B cell (primary cell): ENCODE results near the gene TLCD2. TPM values are rescaled to one million over a fixed set of nuclear protein-coding genes. Genes with fewer than 3 reads are reported as not detected.

ENCODE experiments used
- ATAC-seq: fragments of 200-7000 bp; cut with Tn5 transposase; one replicate; pipeline ENCODE4 v1.10.0; 2021; ENCODE audit warnings: low read depth, mild to moderate bottlenecking, moderate number of reproducible peaks, moderate library complexity
- CTCF ChIA-PET: fragments of 350-600 bp; sonication (Branson Sonifier 250); formaldehyde crosslinking; loops from one replicate; lab custom pipeline; 2021; ENCODE audit warnings: antibody characterized with exemption, inconsistent platforms; lab: Charles Lee
- POLR2A ChIA-PET: fragments of 350-600 bp; sonication (Branson Sonifier 250); formaldehyde crosslinking; loops from one replicate; lab custom pipeline; 2021; ENCODE audit warnings: antibody characterized with exemption; lab: Charles Lee
- DNase-seq: peaks from one replicate; pipeline ENCODE4 v3.0.0; 2013
- H2AFZ ChIP-seq: 2 replicates; pipeline ENCODE4 v1.6.1; 2012; ENCODE audit warnings: mild to moderate bottlenecking, low read depth, low read length; ENCODE audit not compliant: insufficient read depth, poor library complexity, severe bottlenecking
- H3K27ac ChIP-seq, 2 donors: 1 replicate in 1 of 2; 2 replicates in 1 of 2; pipeline ENCODE4 v1.5.1; 2012 to 2013; ENCODE audit warnings: low read length in 2 of 2, mild to moderate bottlenecking in 2 of 2, moderate library complexity in 1 of 2
- H3K27me3 ChIP-seq, 4 experiments: fragments of 200-600 bp in 1 of 4; sonication (generic) in 1 of 4; replicated peaks in 1 of 4; 1 replicate in 2 of 4; 2 replicates in 2 of 4; pipeline versions ENCODE4 v1.6.1 to v1.7.0; 2013 to 2016; ENCODE audit warnings: low read length in 3 of 4, mild to moderate bottlenecking in 2 of 4, mixed read lengths in 1 of 4, moderate library complexity in 1 of 4; ENCODE audit not compliant: insufficient read depth in 4 of 4, control insufficient read depth in 3 of 4; ENCODE audit errors: control extremely low read depth in 1 of 4
- H3K36me3 ChIP-seq, 2 experiments: replicated peaks in 1 of 2; 1 replicate in 1 of 2; 2 replicates in 1 of 2; pipeline versions ENCODE4 v1.6.1 to v1.7.1; 2013; ENCODE audit warnings: low read length in 1 of 2; ENCODE audit not compliant: insufficient read depth in 2 of 2, control insufficient read depth in 1 of 2; ENCODE audit errors: control extremely low read depth in 1 of 2, extremely low read depth in 1 of 2
- H3K4me1 ChIP-seq, 2 donors: fragments of 200-600 bp in 1 of 2; sonication (generic) in 1 of 2; 1 replicate in 1 of 2; 2 replicates in 1 of 2; pipeline versions ENCODE4 v1.5.1 to v1.6.1; 2013 to 2017; ENCODE audit warnings: low read length in 2 of 2; ENCODE audit not compliant: control insufficient read depth in 2 of 2, insufficient read depth in 2 of 2
- H3K4me2 ChIP-seq: replicated peaks from 2 replicates; pipeline ENCODE3; 2012; ENCODE audit warnings: mild to moderate bottlenecking, low read depth, low read length; ENCODE audit not compliant: poor library complexity, severe bottlenecking
- H3K4me3 ChIP-seq, 5 experiments: fragments of 200-600 bp in 1 of 5; sonication (generic) in 1 of 5; 1 replicate in 3 of 5; 2 replicates in 2 of 5; pipeline versions ENCODE4 v1.5.1 to v1.7.0; 2011 to 2016; ENCODE audit warnings: low read length in 4 of 5, mild to moderate bottlenecking in 4 of 5, low read depth in 2 of 5, control low read depth in 1 of 5, moderate library complexity in 1 of 5; ENCODE audit not compliant: insufficient read depth in 1 of 5; ENCODE audit errors: control extremely low read depth in 1 of 5, extremely low read depth in 1 of 5
- H3K79me2 ChIP-seq: fragments of 200-600 bp; sonication (generic); one replicate; pipeline ENCODE4 v1.6.0; 2016; ENCODE audit warnings: low read length; ENCODE audit not compliant: control insufficient read depth, insufficient read depth
- H3K9ac ChIP-seq: fragments of 200-600 bp; sonication (generic); 2 replicates; pipeline ENCODE4 v1.6.1; 2017; ENCODE audit warnings: mild to moderate bottlenecking, low read length, moderate library complexity
- H3K9me3 ChIP-seq, 3 donors: one replicate each; pipeline versions ENCODE4 v1.6.1 to v1.7.1; 2013; ENCODE audit warnings: low read length in 2 of 3; ENCODE audit not compliant: control insufficient read depth in 2 of 3, insufficient read depth in 1 of 3; ENCODE audit errors: control extremely low read depth in 1 of 3
- H4K20me1 ChIP-seq: 2 replicates; pipeline ENCODE4 v1.6.0; 2012; ENCODE audit warnings: mild to moderate bottlenecking, low read length; ENCODE audit not compliant: insufficient read depth, control insufficient read depth, poor library complexity, severe bottlenecking
- H3K27ac Mint-ChIP-seq: one replicate; pipeline ENCODE4 v1.8.0; 2021; ENCODE audit warnings: mixed read lengths
- H3K27me3 Mint-ChIP-seq: one replicate; pipeline ENCODE4 v1.8.0; 2021; ENCODE audit warnings: mixed read lengths
- H3K4me1 Mint-ChIP-seq: one replicate; pipeline ENCODE4 v1.8.0; 2021; ENCODE audit warnings: mixed read lengths
- H3K4me3 Mint-ChIP-seq: one replicate; pipeline ENCODE4 v1.8.0; 2021; ENCODE audit warnings: mixed read lengths
- H3K9me3 Mint-ChIP-seq: one replicate; pipeline ENCODE4 v1.8.0; 2022; ENCODE audit warnings: mixed read lengths; ENCODE audit not compliant: insufficient read depth
- EZH2 ChIP-seq: IDR thresholded peaks from 2 replicates; pipeline ENCODE4 v1.6.1; 2012; ENCODE audit warnings: borderline replicate concordance, low read depth, mild to moderate bottlenecking, moderate library complexity, low read length; ENCODE audit not compliant: insufficient read depth, poor library complexity, severe bottlenecking
- WGBS: methylation state at CpG from one replicate; pipeline ENCODE4 v1.1.5; 2013; ENCODE audit warnings: missing lambda C conversion rate; ENCODE audit not compliant: insufficient coverage; 5-methylcytosine and 5-hydroxymethylcytosine counted together
- intact Hi-C: fragments of 100-400 bp; cut with micrococcal nuclease; formaldehyde crosslinking; loops from one replicate; pipeline ENCODE4 v1.10.0; 2022
- polyA plus RNA-seq: library from polyadenylated mRNA; depleted of rRNA; stranded (reverse); fragments of >200 nt; gene quantifications from 2 replicates; pipeline ENCODE4 v1.2.3, GENCODE V29; 2012
- total RNA-seq, 2 donors: library from RNA; stranded (reverse); fragments of 120-200 nt in 1 of 2; gene quantifications; 1 replicate in 1 of 2; 2 replicates in 1 of 2; pipeline versions ENCODE4 v1.2.3 to v1.2.4, GENCODE V29; 2013 to 2022
- TF ChIP-seq, protein P1 (sequence below): fragments of 200-600 bp; IDR thresholded peaks from one replicate; pipeline ENCODE4 v1.8.0; 2022; ENCODE audit warnings: antibody characterized with exemption, mild to moderate bottlenecking

Gene TLCD2
- total and polyA plus RNA-seq, 2 donors (not counting 1 experiment from before 2014, with no cell fraction given): 0.03 TPM; not detected in 1

GRCh38 chr17:1735834-1736347, 25.7 kb upstream of the TLCD2 start:
- H3K4me2 ChIP-seq: no peak overlapping the region
- intact Hi-C loops: no loop called here
- H3K27me3 ChIP-seq: no peaks in the 10 kb centered on the region
- CTCF ChIA-PET: interaction anchor here (1.2 to 1.5 kb wide), 2 partner anchors 14 to 48 kb away, joined by 3 to 5 read pairs; no protein-coding TSS in a partner anchor
- H3K79me2 ChIP-seq: no peaks in the 10 kb centered on the region
- DNase-seq: no peak
- peaks cover 25% of the 10 kb centered on the region for H4K20me1 ChIP-seq
- Mint-ChIP-seq H3K4me3 (no peak overlapping the region), H3K27ac (no peak overlapping the region), H3K9me3 (no peaks in the 10 kb centered on the region), H3K27me3 (no peaks in the 10 kb centered on the region), H3K4me1 (peaks cover 30% of the 10 kb centered on the region)
- POLR2A ChIA-PET: interaction anchor here (1.6 kb wide), 1 partner anchor 10 kb away, joined by 5 read pairs; no protein-coding TSS in a partner anchor
- ATAC-seq: no peak
- no peak overlapping the region for H3K27ac ChIP-seq
- no peak for TF ChIP-seq EZH2
- no peak overlapping the region for H3K4me3 ChIP-seq
- H3K9me3 ChIP-seq: peaks cover 0 to 2% (median 0%) of the 10 kb centered on the region in 3 donors
- H2AFZ ChIP-seq: no peak overlapping the region
- peaks cover 0 to 43% of the 10 kb centered on the region in 2 experiments for H3K36me3 ChIP-seq
- WGBS: 96% methylated on average over 16 of the region's 17 CpGs
- H3K4me1 ChIP-seq: peaks cover 14 to 28% of the 10 kb centered on the region in 2 donors
- no peak overlapping the region for H3K9ac ChIP-seq

DNA sequence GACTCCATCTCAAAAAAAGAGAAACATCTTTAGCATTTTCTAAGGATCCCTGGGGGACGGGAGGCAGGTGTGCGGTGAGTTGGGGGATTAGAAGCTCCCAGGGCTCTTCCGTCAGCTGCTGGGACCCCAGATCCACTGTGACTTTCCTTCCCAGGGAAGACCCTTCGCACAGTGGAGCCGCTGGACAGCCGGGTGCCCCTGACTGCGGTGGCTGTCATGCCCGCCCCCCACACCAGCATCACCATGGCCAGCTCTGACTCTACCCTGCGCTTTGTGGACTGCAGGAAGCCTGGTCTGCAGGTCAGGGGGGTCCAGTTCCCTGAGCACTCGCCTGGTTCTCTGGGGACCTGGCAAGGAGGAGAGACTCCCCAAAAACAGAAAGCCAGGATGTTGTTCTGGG, 25.2 kb upstream of the TLCD2 start:
- Mint-ChIP-seq H3K9me3 (no peaks in the 10 kb centered on the region), H3K4me1 (peaks cover 30% of the 10 kb centered on the region), H3K27me3 (no peaks in the 10 kb centered on the region), H3K4me3 (no peak overlapping the region), H3K27ac (no peak overlapping the region)
- no peak overlapping the region for H2AFZ ChIP-seq
- ChIA-PET CTCF (interaction anchor here (1.2 kb wide), 1 partner anchor 14 kb away, joined by 3 read pairs; no protein-coding TSS in a partner anchor), POLR2A (no interaction called here)
- no peak overlapping the region for H3K9ac ChIP-seq
- no peak overlapping the region for H3K4me2 ChIP-seq
- H3K27ac ChIP-seq: no peak overlapping the region
- no peaks in the 10 kb centered on the region for H3K27me3 ChIP-seq
- intact Hi-C loops: no loop called here
- ATAC-seq (no peak), DNase-seq (no peak)
- peaks cover 0 to 48% of the 10 kb centered on the region in 2 experiments for H3K36me3 ChIP-seq
- WGBS: 98% methylated on average over 8 of the region's 10 CpGs
- TF ChIP-seq, protein P1, sequence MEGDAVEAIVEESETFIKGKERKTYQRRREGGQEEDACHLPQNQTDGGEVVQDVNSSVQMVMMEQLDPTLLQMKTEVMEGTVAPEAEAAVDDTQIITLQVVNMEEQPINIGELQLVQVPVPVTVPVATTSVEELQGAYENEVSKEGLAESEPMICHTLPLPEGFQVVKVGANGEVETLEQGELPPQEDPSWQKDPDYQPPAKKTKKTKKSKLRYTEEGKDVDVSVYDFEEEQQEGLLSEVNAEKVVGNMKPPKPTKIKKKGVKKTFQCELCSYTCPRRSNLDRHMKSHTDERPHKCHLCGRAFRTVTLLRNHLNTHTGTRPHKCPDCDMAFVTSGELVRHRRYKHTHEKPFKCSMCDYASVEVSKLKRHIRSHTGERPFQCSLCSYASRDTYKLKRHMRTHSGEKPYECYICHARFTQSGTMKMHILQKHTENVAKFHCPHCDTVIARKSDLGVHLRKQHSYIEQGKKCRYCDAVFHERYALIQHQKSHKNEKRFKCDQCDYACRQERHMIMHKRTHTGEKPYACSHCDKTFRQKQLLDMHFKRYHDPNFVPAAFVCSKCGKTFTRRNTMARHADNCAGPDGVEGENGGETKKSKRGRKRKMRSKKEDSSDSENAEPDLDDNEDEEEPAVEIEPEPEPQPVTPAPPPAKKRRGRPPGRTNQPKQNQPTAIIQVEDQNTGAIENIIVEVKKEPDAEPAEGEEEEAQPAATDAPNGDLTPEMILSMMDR: no peak
- TF ChIP-seq EZH2: no peak
- H3K9me3 ChIP-seq: peaks cover 0 to 2% (median 0%) of the 10 kb centered on the region in 3 donors
- no peaks in the 10 kb centered on the region for H3K79me2 ChIP-seq
- peaks cover 28% of the 10 kb centered on the region for H4K20me1 ChIP-seq
- H3K4me1 ChIP-seq: peaks cover 14 to 28% of the 10 kb centered on the region in 2 donors
- H3K4me3 ChIP-seq: no peak overlapping the region
